ENCODE results near the gene HOGA1.
"Not testable (repeated sequence)": the region's sequence is repeated elsewhere in the genome, so short reads cannot be mapped to it uniquely, and the experiment has no call there.

GRCh38 chr10:97576487-97576886 is 7.7 kb upstream of the HOGA1 start:
- not testable (repeated sequence) for TF ChIP-seq CTCF, POLR2AphosphoS5 (IDR thresholded peaks at IDR 0.05)

Measured in breast epithelium (tissue), 3 donors.